AG09319 (cell line): ENCODE data around the gene SV2C.

Source experiments
- DNase-seq: peaks from one replicate; pipeline ENCODE4 v3.0.0-alpha.2; 2010; ENCODE audit warnings: low read depth; ENCODE audit errors: extremely low read depth
- CTCF ChIP-seq: IDR thresholded peaks from 2 replicates; pipeline ENCODE4 v1.5.1; 2011; ENCODE audit warnings: low read depth, mild to moderate bottlenecking, inconsistent platforms, low read length, moderate library complexity

The SV2C gene

GRCh38 chr5:76062502-76063041 is 20.6 kb upstream of the SV2C start:
- no peak for DNase-seq
- no peak for TF ChIP-seq CTCF

GRCh38 chr5:76065258-76065657 is 17.9 kb upstream of the SV2C start:
- TF ChIP-seq CTCF = no peak
- no peak for DNase-seq

GRCh38 chr5:76069061-76069735 is 14.0 kb upstream of the SV2C start:
- no peak for DNase-seq
- TF ChIP-seq CTCF = no peak

GRCh38 chr5:76074487-76075065 is 8.6 kb upstream of the SV2C start:
- no peak for DNase-seq
- TF ChIP-seq CTCF = no peak

GRCh38 chr5:76081811-76082771 is 1.1 kb upstream of the SV2C start:
- no peak for DNase-seq
- TF ChIP-seq CTCF = no peak

GRCh38 chr5:76083555-76084495 is 642 bp downstream of the SV2C start:
- DNase-seq = no peak
- no peak for TF ChIP-seq CTCF
